CD4-positive, alpha-beta T cell treated with Interferon alpha-2 for 1 hour (primary cell): ENCODE results near the gene PAFAH2.
A peak's percentile ranks its signal among the peaks of the same experiment; 100 is the strongest.

Source experiments
- DNase-seq, 2 donors: peaks; one replicate each; pipeline ENCODE4 v3.0.0-alpha.2; 2020 to 2022

PAFAH2 gene

DNA sequence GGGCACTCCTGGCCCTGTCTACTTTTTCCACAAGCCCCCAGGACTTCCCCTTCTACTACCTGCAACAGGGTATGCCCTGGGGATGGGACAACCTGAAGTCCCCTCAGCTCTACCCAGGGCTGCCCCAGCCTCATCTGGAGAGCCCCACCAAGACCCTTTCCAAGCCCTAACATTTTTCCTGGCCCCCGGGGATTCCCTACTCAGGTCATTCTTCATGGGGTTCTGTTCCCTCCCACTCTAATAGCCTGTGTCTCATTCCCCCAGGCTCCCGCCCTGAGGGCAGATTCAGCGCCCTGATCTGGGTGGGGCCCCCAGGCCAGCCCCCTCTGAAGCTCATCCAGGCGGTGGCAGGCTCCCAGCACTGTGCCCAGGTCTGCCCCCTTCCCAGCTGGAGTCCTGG, 33.3 kb upstream of the PAFAH2 start:
- DNase-seq, result no peak

DNA sequence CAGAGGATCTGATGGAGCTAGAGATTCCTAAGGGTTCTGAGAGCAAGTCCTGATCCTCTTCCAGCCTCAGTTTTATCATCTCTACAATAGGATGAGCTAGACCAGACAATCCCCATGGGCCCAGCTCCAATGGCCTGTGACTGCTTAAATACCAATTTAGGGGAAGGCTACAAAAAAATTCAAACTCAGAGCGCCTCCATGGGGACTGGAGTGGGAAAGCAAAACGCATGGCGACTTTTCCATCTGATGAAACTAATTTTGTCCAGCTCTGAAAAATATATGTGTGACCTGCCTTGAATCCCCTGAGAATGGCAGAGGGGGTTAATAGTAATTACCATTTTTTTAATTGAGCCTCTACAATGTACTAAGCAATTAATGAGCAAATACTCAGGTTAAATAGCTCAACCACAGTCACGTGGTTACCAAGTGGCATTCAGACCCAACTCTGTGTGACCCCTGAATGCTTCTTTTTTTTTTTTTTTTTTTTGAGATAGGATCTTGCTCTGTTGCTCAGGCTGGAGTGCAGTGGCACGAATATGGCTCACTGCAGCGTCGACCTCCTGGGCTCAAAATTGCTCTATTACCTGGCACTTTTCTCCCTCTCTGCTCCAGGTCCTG, 32.1 kb upstream of the PAFAH2 start:
- DNase-seq, result no peak

GRCh38 chr1:26029054-26029863, 31.4 kb upstream of the PAFAH2 start:
- DNase-seq, result no peak

DNA sequence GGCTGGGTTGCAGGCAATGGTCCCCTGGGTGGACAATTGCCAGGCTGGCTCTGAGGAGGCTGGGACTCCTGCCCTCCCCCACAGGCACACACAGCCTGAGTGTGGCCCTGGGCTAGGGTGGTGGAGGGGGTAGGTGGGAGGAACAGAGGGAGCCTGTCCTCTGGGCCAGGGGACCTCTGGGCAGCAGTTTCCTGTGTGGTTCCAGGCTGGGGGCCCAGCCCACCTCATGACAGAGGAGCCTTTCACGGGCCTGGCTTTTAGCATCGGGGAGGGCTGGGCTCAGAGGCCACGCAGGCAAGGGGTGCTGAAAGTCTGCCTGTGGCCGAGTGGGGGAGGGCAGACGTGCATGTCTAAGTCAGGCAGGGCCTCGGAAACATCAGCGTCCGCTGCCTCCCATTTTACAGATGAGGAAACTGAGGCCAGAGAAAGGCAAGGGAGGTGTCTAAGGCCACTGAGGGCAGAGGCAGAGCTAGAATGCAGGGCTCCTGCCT, 30.7 kb upstream of the PAFAH2 start:
- DNase-seq, result no peak

DNA sequence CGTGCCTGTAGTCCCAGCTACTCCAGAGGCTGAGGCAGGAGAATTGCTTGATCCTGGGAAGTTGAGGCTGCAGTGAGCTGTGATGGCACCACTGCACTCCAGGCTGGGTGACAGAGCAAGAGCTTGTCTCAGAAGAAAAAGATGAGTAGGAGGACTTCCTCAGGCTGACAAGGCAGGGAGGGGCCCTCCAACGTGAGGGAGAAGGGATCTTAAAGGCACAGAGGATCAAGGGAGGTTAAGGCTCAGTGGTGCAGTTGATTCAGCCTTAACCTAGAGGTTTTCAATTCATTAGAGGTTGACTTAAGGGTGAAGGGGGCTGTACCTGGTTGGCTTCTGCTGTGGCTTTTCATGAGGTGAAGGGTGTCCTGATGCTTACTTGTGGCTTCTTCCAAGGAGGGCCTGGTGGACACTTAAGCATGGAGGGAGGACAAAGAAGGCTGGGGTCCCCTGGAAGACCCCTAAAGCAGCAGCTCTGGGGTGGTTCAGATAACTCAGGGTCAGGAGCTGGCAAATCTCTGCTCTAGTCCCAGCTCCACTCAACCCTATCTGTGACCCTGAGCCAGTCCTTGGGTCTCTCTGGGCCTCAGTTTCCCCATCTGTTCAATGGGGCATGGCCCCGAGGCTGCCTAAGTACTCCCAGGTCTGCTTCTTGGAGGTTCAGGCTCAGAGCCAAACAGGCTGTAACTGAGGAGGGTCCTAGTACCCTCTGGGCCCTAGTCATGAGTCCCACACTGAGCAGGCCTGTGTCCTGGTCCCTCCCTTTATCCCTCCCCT, 30.0 kb upstream of the PAFAH2 start:
- no peak for DNase-seq

DNA sequence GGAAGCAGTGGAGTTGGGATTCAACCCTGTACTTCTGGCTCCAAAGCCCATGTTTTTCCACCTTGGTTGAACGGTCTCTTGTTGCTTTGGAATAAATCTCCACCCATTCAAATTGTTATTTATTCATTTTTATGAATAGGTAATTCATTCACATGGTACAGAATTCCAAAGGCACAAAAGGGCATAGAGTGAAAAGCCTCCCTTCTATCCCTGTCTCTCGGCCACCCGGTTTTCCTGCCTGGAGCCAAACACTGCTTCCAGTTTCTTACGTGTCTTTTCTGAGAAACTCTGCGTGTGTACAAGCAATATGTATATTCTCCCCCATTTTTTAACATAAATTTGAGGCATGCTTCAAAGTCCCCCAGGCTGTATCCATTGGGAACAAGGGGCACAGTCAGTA, 27.7 kb upstream of the PAFAH2 start:
- no peak for DNase-seq

DNA sequence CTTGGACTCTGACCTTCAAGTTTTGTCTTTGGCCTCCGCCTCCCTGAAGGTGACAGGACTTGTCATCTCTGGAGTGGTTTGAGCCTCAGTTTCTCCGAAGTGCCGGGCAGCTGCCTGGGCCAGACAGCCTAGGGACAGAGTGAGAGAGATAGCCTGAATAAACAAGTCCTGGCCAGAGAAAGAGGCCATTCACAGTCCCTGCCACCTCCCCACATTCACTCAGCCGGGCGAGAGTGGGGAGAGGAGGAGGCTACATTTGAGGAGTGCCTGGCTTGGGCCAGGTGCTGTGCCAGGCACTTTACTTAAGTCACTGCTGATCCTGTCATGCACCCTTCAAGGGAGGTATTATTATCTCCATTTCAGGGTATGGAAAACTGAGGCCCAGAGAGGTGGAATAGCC, 27.2 kb upstream of the PAFAH2 start:
- no peak for DNase-seq

DNA sequence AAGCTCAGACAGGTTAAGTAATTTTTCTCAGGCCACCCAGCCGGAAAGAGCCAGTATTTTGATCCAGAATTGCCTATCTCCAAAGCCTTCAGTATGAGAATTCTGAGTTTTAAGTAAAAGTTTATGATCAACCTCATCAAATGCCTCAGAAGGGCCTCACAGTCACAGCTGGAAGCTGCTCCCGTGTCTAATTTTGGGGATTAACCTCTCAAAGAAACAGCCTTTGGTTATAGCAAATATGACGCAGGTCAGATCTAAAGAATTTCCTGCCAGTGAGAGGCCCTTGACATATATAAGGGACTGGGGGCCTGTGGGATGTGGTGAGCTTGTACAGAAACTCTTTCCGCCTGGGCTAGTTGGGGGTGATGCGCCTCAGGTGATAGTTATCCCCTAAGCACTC, 26.0 kb upstream of the PAFAH2 start:
- DNase-seq, result no peak

DNA sequence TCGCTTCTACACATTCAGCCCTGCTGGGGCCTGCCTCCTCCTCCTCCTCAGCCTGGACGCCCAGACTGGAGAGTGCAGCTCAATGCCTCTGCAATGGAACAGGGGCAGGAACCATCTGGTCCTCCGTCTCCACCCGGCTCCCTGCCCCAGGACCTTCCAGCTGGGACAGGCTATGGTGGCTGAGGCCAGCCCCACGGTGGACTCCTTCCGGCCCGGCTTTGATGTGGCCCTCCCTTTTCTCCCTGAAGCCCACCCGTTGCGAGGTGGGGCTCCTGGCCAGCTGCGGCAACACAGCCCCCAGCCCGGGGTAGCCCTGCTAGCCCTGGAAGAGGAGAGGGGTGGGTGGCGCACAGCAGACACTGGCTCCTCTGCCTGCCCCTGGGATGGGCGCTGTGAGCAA, 25.1 kb upstream of the PAFAH2 start:
- DNase-seq, result no peak

DNA sequence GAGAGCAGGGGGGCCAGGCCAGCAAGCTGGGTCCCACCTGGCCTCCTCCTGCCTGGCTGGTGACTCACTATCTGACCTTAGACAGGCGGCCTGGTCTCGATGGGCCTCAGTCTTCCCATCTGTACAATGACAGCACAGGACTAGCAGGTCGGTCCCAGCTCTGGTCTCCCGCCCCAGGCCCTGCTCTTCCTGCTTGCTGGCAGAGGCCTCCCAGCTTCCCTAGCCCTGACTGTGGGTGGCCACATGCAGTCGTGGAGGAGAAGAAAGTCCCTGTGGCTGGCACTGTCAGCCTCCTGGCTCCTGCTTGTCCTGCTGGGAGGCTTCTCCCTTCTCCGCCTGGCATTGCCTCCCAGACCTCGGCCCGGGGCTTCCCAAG, 24.5 kb upstream of the PAFAH2 start:
- no peak for DNase-seq

- DNase-seq, result no peak
These were observed 24.0 kb upstream of the PAFAH2 start, which contains the start of gene EXTL1 for GRCh38 chr1:26021647-26022403. Gene EXTL1 (plus strand): TSS chr1:26021775. CDS start chr1:26022647, 872 bp downstream.

DNA sequence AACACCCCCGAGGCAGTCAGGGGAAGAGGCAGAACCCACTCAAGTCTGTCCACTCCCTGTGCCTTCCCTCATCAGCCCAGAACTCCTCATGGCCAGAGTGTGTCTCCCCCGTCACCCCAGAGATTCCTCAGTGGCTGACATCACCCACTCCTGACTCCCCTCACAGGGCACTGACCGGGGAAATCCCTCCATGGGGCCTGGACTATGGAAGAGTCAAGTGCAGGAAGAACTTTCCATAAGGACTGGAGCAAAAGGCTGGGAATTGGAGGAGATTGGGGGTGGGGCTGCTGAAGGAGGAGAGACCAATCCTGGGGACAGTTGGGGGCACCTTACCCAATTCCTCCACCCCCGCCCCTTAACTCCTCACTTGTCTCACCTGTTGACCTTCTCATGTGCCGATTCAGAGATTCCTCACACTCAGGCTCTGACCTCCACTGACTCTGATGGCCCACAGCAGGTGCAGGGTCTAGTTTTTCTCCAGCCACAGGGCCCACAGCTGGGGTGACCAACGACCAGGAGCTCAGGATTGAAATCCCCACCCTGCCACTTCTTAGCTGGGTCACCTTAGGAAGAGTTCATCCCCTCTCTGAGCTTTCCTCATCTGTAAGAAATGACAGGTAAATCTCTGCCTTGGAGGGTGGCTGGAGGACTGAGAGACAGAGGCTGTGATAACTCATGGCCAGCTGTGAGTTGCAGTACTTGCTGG, 23.2 kb upstream of the PAFAH2 start:
- no peak for DNase-seq

DNA sequence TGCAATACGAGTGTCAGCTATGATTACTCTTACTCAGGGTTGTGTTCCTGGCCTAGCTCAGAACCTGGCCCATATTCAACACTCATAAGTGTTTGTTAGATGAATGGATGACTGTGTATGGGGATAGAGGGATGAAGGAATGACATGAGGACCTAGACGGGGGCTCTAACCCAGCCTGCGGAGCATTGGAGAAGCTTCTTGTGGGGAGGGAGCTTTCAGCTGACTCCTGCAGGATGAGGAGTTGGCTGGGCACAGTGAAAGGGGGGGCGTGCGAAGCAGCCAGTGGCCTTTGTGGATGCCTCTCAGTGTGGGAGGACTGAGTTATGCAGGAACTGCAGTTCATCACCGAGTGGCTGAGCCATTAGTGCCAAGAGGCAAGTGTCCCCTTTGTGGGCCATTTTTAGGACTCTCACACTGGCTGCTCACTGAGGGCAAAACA, 22.5 kb upstream of the PAFAH2 start:
- no peak for DNase-seq

- DNase-seq, result no peak
These were observed 21.9 kb upstream of the PAFAH2 start for GRCh38 chr1:26019641-26020315.

DNA sequence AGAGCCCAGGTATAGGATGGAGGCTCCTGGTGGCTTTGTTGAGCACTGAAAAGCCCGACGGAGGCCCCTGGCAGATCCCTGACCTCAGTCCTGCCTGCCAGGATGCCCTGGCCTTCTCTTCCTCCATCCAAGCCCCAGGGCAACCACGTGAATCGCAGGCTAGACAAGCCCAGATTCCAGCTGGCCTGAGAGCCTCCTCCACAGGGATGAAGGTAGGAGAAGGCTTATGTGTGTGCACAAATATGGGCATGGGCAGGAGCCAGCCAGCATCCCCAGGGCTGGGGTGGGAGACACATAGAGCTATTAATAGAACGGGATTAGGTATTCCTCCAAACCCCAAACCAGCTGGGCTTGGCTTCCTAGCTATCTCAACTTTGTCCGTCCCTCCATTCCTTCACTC, 19.7 kb upstream of the PAFAH2 start:
- DNase-seq, result no peak

DNA sequence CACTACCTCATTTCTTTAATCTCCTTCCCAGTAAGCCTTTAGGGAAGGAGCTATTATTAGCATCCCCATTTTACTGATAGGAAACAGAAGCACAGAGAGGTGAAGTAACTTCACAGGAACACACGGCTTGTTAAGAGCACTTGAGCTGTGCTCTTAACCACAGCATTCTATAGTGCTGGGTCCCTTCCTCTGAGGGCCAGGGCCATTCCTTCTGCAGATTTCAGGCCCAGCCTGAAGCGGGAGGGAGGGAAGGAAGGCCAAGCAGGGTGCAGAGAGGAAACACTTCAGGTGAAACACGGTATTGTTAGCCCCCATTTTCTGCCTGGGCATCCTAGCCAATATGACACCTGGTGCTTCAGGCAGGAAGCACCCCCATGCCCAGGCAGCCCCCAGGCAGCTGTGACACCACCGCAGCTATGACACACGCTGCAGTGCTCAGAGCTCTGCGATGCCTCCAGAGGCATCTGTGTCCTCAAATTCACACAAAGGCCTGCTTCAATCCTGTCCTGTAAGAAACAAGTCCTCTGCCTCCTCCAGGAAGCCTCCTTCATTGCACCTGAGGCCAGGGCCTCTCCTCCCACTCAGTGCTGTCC, 19.2 kb upstream of the PAFAH2 start:
- DNase-seq, result no peak

DNA sequence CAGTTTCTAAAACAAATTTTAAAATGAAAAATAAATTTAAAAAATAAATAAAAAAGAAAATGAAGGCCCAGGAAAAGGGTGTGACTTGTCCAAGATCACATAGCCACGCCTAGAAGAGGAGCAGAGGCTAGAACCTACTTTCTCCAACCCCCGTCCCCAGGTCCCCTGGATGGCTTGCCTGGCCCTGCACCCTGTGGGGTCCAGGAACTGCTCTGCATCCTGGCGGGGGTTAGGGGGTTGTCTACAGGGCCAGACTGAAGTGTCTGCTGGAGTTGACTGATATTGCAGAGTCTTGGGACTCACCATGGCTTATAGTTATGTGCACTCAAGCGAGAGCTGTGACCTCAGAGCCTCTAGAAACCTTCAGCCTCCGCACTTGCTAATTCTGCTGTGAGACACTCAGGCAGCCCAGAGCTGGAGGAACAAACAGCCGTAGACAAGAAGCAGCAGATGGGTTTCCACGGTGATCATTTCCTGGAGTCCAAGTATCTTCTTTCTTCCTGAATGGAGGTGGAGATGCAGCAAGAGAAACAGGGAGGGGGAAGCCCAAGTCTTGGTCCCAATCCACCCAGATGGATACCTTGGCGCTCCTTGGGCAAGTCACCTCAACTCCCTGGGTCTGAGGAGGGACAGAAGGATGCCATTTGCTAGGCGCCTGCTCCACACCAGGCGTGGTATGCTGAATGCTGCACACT, 18.5 kb upstream of the PAFAH2 start:
- DNase-seq, result no peak

DNA sequence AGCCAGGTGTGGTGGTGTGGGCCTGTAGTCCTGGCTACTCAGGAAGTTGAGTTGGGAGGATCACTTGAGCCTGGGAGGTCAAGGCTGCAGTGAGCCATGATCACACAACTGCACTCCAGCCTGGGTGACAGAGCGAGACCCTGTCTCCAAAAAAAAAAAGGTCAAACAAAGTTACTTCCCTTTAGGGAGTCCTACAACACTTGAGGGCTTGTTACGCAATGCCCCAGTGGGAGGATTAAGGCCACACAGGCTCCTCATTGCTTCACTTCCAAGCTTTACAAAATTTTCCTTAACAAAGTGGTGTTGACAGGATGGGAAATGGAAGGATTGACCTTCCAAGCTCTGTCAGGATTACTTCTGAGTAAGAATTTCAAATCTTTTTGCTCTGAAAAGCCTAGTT, 17.5 kb upstream of the PAFAH2 start:
- peak in 1 of 2 donors; percentile 24 for DNase-seq

- no peak for DNase-seq
These were observed 16.3 kb upstream of the PAFAH2 start for GRCh38 chr1:26014179-26014578.

- DNase-seq, result no peak
These were observed 15.0 kb upstream of the PAFAH2 start for GRCh38 chr1:26012864-26013263.

DNA sequence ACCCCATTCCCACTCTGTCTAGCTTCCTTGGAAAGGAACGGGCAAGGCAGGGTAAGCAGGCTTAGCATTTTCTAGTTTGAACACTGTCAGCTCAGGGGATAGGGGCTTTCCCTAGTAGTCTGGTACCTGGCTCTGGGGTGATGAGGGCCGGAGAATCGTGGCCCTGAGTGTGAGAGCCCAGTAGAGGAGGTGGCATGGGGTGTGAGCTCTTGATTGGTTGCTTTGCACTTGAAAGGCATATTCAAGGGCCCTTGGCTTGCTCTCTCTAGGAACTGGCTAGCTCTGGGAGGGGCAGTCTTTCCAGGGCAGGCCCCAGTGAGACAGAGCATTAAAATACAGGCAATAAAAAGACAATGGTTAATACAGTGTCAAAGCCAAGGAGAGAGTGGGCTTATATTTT, 13.0 kb upstream of the PAFAH2 start:
- DNase-seq, result no peak
